Measurements from ENCODE around the gene PPP1R12C. TPM values are rescaled to one million over a fixed set of nuclear protein-coding genes. Genes with fewer than 3 reads are reported as not detected.
"Not testable (repeated sequence)": the region's sequence is repeated elsewhere in the genome, so short reads cannot be mapped to it uniquely, and the experiment has no call there.

Gene PPP1R12C
- total RNA-seq, 1 experiment from 2014 or later = 158 TPM

GRCh38 chr19:55066107-55066709 lies 51.2 kb downstream of the PPP1R12C start:
- no peak overlapping the region for H3K27ac ChIP-seq (ENCODE audit: low read length)
- ATAC-seq = no peak
- no peaks in the 10 kb centered on the region for H3K36me3 ChIP-seq (ENCODE audit: control insufficient read depth, insufficient read depth, low read length)
- H3K4me1 ChIP-seq (ENCODE audit: control insufficient read depth, insufficient read depth, low read length) = peaks cover 20% of the 10 kb centered on the region
- ChIA-PET POLR2A (no interaction called here), CTCF (no interaction called here)
- H3K4me3 ChIP-seq (ENCODE audit: low read depth in 2 of 2, low read length in 2 of 2) = no peak overlapping the region
- H3K9me3 ChIP-seq (ENCODE audit: control insufficient read depth, insufficient read depth, low read depth, low read length) = no peaks in the 10 kb centered on the region
- no peak for DNase-seq (ENCODE audit: low read depth, low spot score)
- no TSS peak for BruUV-seq (replicated peaks)
- intact Hi-C loops (cut with micrococcal nuclease; ENCODE audit: unreplicated experiment) (no loop called here), in situ Hi-C loops (cut with HindIII; ENCODE audit: low pct_unique_long_range_greater_than_20kb, low sequenced_read_pairs) (no loop called here)
- H3K27me3 ChIP-seq (ENCODE audit: control insufficient read depth, insufficient read depth, low read length) = no peaks in the 10 kb centered on the region
- TF ChIP-seq CTCF (IDR thresholded peaks at IDR 0.05) (no peak), SIN3A (IDR thresholded peaks at IDR 0.05; ENCODE audit: borderline replicate concordance, insufficient read depth, low read depth, low read length) (no peak), REST (IDR thresholded peaks at IDR 0.05; ENCODE audit: insufficient read depth in 1 of 2, low read depth in 2 of 2, low read length in 1 of 2) (peak; percentile 91 to 92), TCF7L2 (IDR thresholded peaks at IDR 0.05; ENCODE audit: low read depth, low read length) (no peak), POLR2AphosphoS5 (IDR thresholded peaks at IDR 0.05; ENCODE audit: low read depth, low read length) (no peak)

- in situ Hi-C loops (cut with HindIII; ENCODE audit: low pct_unique_long_range_greater_than_20kb, low sequenced_read_pairs); CTCF ChIA-PET; POLR2A ChIA-PET: not testable (repeated sequence)
Observed at GRCh38 chr19:55065516-55065915, 51.9 kb downstream of the PPP1R12C start.

GRCh38 chr19:55063492-55063843 lies 54.0 kb downstream of the PPP1R12C start:
- BruUV-seq (replicated peaks) = no TSS peak
- no peak overlapping the region for H3K27ac ChIP-seq (ENCODE audit: low read length)
- no peaks in the 10 kb centered on the region for H3K36me3 ChIP-seq (ENCODE audit: control insufficient read depth, insufficient read depth, low read length)
- no peaks in the 10 kb centered on the region for H3K4me1 ChIP-seq (ENCODE audit: control insufficient read depth, insufficient read depth, low read length)
- no peaks in the 10 kb centered on the region for H3K27me3 ChIP-seq (ENCODE audit: control insufficient read depth, insufficient read depth, low read length)
- DNase-seq (ENCODE audit: low read depth, low spot score) = no peak
- ChIA-PET CTCF (no interaction called here), POLR2A (interaction anchor here (0.6 kb wide), 2 partner anchors 56 to 103 kb away, joined by 3 read pairs; no protein-coding TSS in a partner anchor)
- TF ChIP-seq SIN3A (IDR thresholded peaks at IDR 0.05; ENCODE audit: borderline replicate concordance, insufficient read depth, low read depth, low read length) (no peak), REST (IDR thresholded peaks at IDR 0.05; ENCODE audit: insufficient read depth in 1 of 2, low read depth in 2 of 2, low read length in 1 of 2) (no peak), TCF7L2 (IDR thresholded peaks at IDR 0.05; ENCODE audit: low read depth, low read length) (no peak), CTCF (IDR thresholded peaks at IDR 0.05) (no peak), POLR2AphosphoS5 (IDR thresholded peaks at IDR 0.05; ENCODE audit: low read depth, low read length) (no peak)
- peak overlapping the region; percentile 35 to 76; a peak in 3 of 4 replicates for H3K4me3 ChIP-seq (ENCODE audit: low read depth in 2 of 2, low read length in 2 of 2)
- ATAC-seq = no peak
- no peaks in the 10 kb centered on the region for H3K9me3 ChIP-seq (ENCODE audit: control insufficient read depth, insufficient read depth, low read depth, low read length)
- in situ Hi-C loops (cut with HindIII; ENCODE audit: low pct_unique_long_range_greater_than_20kb, low sequenced_read_pairs) = no loop called here
- intact Hi-C loops (cut with micrococcal nuclease; ENCODE audit: unreplicated experiment) = no loop called here

More at GRCh38 chr19:55065516-55065915, 51.9 kb downstream of the PPP1R12C start:
- ATAC-seq; H3K27ac ChIP-seq (ENCODE audit: low read length); H3K36me3 ChIP-seq (ENCODE audit: control insufficient read depth, insufficient read depth, low read length); H3K4me3 ChIP-seq (ENCODE audit: low read depth in 2 of 2, low read length in 2 of 2); DNase-seq (ENCODE audit: low read depth, low spot score); BruUV-seq (replicated peaks); H3K27me3 ChIP-seq (ENCODE audit: control insufficient read depth, insufficient read depth, low read length); H3K9me3 ChIP-seq (ENCODE audit: control insufficient read depth, insufficient read depth, low read depth, low read length); intact Hi-C loops (cut with micrococcal nuclease; ENCODE audit: unreplicated experiment): not testable (repeated sequence)
- H3K4me1 ChIP-seq (ENCODE audit: control insufficient read depth, insufficient read depth, low read length) = peaks cover 13% of the 10 kb centered on the region
